Measurements from ENCODE around the gene HIVEP1.
"Not testable (repeated sequence)": the region's sequence is repeated elsewhere in the genome, so short reads cannot be mapped to it uniquely, and the experiment has no call there.

The HIVEP1 gene

GRCh38 chr6:12088531-12088930, 76.4 kb downstream of the HIVEP1 start:
- DNase-seq (ENCODE audit: low read depth): no peak

GRCh38 chr6:12090714-12091113, 78.6 kb downstream of the HIVEP1 start:
- DNase-seq (ENCODE audit: low read depth): no peak

GRCh38 chr6:12092762-12093161, 80.7 kb downstream of the HIVEP1 start:
- no peak for DNase-seq (ENCODE audit: low read depth)

GRCh38 chr6:12094689-12095088, 82.6 kb downstream of the HIVEP1 start:
- DNase-seq (ENCODE audit: low read depth): no peak

GRCh38 chr6:12096342-12096741, 84.2 kb downstream of the HIVEP1 start:
- DNase-seq (ENCODE audit: low read depth): no peak

GRCh38 chr6:12097791-12098190, 85.7 kb downstream of the HIVEP1 start:
- no peak for DNase-seq (ENCODE audit: low read depth)

GRCh38 chr6:12099623-12100338, 87.7 kb downstream of the HIVEP1 start:
- DNase-seq (ENCODE audit: low read depth): no peak

GRCh38 chr6:12101048-12101447, 88.9 kb downstream of the HIVEP1 start:
- DNase-seq (ENCODE audit: low read depth): no peak

- no peak for DNase-seq (ENCODE audit: low read depth)
Measured at GRCh38 chr6:12101653-12102312, 89.7 kb downstream of the HIVEP1 start.

- no peak for DNase-seq (ENCODE audit: low read depth)
Measured at GRCh38 chr6:12102350-12102749, 90.2 kb downstream of the HIVEP1 start.

- no peak for DNase-seq (ENCODE audit: low read depth)
Measured at GRCh38 chr6:12103158-12103557, 91.0 kb downstream of the HIVEP1 start.

- no peak for DNase-seq (ENCODE audit: low read depth)
Measured at GRCh38 chr6:12105271-12105670, 93.2 kb downstream of the HIVEP1 start.

GRCh38 chr6:12108376-12108775, 96.3 kb downstream of the HIVEP1 start:
- DNase-seq (ENCODE audit: low read depth): not testable (repeated sequence)

- DNase-seq (ENCODE audit: low read depth): no peak
Measured at GRCh38 chr6:12110523-12111362, 98.6 kb downstream of the HIVEP1 start.

- no peak for DNase-seq (ENCODE audit: low read depth)
Measured at GRCh38 chr6:12111363-12111670, 99.2 kb downstream of the HIVEP1 start.

- DNase-seq (ENCODE audit: low read depth): no peak
Measured at GRCh38 chr6:12112540-12113189, 100.6 kb downstream of the HIVEP1 start.

- no peak for DNase-seq (ENCODE audit: low read depth)
Measured at GRCh38 chr6:12113190-12113577, 101.1 kb downstream of the HIVEP1 start.

- DNase-seq (ENCODE audit: low read depth): no peak
Measured at GRCh38 chr6:12114055-12114503, 102.0 kb downstream of the HIVEP1 start.

GRCh38 chr6:12115001-12115400, 102.9 kb downstream of the HIVEP1 start:
- DNase-seq (ENCODE audit: low read depth): no peak

GRCh38 chr6:12115492-12115891, 103.4 kb downstream of the HIVEP1 start:
- DNase-seq (ENCODE audit: low read depth): no peak

- no peak for DNase-seq (ENCODE audit: low read depth)
Measured at GRCh38 chr6:12116264-12116800, 104.2 kb downstream of the HIVEP1 start.

GRCh38 chr6:12116978-12117377, 104.9 kb downstream of the HIVEP1 start:
- no peak for DNase-seq (ENCODE audit: low read depth)
